Bronchial epithelial cell (primary cell): ENCODE results near the gene ACSM3. TPM values are rescaled to one million over a fixed set of nuclear protein-coding genes. Genes with fewer than 3 reads are reported as not detected.

Source experiments
- DNase-seq: peaks from one replicate; pipeline ENCODE4 v3.0.0-alpha.2; 2010; ENCODE audit warnings: low read depth
- FAIRE-seq: peaks from 2 replicates; lab custom pipeline; 2011; peaks lifted over from hg19 to GRCh38; lab: Jason Lieb, UNC
- H3K27me3 ChIP-seq: 2 replicates; pipeline ENCODE4 v1.5.1; 2011; ENCODE audit warnings: low read length; ENCODE audit not compliant: control insufficient read depth, insufficient read depth
- H3K36me3 ChIP-seq: 2 replicates; pipeline ENCODE4 v1.5.1; 2011; ENCODE audit warnings: low read length; ENCODE audit not compliant: control insufficient read depth, insufficient read depth
- H3K4me3 ChIP-seq: 2 replicates; pipeline ENCODE4 v1.5.1; 2011; ENCODE audit warnings: mild to moderate bottlenecking, low read depth, low read length, control low read depth
- CTCF ChIP-seq: IDR thresholded peaks from 2 replicates; pipeline ENCODE4 v1.5.1; 2011; ENCODE audit warnings: mild to moderate bottlenecking, moderate library complexity, low read length, control low read depth, inconsistent platforms; ENCODE audit not compliant: insufficient read depth, severe bottlenecking
- total RNA-seq: library from RNA; depleted of rRNA; stranded (reverse); fragments of >200 nt; gene quantifications from 2 replicates; pipeline ENCODE4 v1.2.1, GENCODE V29; 2014

Gene ACSM3
- total RNA-seq, 1 donor from 2014 or later, result 1.8 TPM

DNA sequence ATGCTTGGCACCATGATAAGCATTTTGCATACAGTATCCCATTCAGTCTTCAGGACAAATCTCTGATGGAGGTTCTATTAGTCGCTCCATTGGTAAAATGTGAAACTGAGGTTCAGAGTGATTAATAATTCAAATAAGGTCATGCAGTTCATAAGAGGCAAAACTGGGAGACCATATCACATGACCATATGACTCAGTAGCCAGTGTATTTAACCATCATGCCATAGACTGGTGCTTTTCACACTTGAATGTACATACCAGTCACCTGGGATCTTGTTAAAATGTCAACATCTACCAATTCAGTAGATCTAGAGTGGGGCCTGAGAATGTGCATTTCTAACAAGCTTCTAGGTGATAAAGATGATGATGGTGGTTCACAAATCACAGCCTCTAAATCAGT is 4.3 kb downstream of the ACSM3 start:
- FAIRE-seq, result no peak
- no peaks in the 10 kb centered on the region for H3K36me3 ChIP-seq
- no peak for TF ChIP-seq CTCF
- H3K27me3 ChIP-seq, result no peaks in the 10 kb centered on the region
- H3K4me3 ChIP-seq, result no peak overlapping the region
- peak; percentile 77 for DNase-seq

GRCh38 chr16:20768818-20769217 is 5.0 kb downstream of the ACSM3 start:
- FAIRE-seq, result no peak
- DNase-seq, result no peak
- Histone ChIP-seq H3K36me3 (no peaks in the 10 kb centered on the region), H3K4me3 (no peak overlapping the region), H3K27me3 (no peaks in the 10 kb centered on the region)
- TF ChIP-seq CTCF, result no peak

GRCh38 chr16:20773679-20774078 is 9.9 kb downstream of the ACSM3 start:
- Histone ChIP-seq H3K36me3 (no peaks in the 10 kb centered on the region), H3K4me3 (no peak overlapping the region), H3K27me3 (no peaks in the 10 kb centered on the region)
- TF ChIP-seq CTCF, result no peak
- no peak for DNase-seq
- no peak for FAIRE-seq

DNA sequence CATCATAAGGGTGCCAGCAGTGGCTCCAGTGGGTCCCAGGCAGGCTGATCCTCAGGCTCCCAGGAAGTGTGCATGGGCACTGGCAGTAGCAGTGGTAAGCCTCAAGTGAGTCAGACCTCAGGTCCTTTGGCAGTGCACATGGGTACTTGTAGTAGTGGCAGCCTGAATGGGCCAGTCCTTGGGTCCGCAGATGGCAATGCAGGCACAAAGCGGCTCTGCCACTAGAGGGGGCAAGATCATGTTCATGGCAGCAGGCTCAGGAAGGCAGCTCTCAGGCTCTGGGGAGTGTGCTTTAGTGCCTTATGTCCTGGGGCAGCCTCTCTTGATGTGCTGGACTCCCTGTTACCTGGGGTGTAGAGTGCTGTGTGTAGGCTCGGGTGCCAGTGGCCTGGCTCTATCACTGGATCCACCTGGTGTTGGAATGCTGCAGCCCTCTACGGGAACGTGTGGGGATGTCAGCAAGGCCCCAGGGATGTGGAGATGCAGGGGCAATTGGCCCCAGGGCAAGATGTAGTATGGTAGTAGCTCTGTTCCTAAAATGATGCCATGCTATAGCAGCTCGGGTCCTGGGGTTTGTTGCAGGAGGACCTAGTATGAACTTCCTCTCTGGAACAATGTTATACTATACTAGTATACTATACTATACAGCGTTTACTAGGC is 11.0 kb downstream of the ACSM3 start:
- H3K4me3 ChIP-seq, result no peak overlapping the region
- FAIRE-seq (peak; percentile 32), DNase-seq (peak; percentile 82)
- no peaks in the 10 kb centered on the region for H3K27me3 ChIP-seq
- no peaks in the 10 kb centered on the region for H3K36me3 ChIP-seq
- TF ChIP-seq CTCF, result peak; percentile 96

DNA sequence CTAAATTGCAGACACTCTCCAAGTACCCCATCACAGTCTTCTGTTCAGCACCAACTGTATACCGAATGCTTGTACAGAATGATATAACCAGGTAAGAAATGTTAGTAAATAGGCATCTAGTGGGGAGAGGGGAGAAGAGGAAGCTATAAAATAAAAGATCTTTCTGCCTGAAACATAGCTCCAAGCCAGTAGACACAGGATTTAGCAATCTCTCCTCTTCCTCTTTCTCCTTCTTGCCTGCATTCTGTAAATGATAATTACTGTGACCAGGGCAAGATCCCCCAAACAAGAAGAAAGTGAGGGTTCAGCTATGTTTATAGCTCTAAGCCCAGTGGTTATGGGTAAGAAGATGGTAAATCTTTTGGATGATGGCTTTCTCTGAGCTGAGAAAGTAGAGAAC is 17.9 kb downstream of the ACSM3 start:
- H3K27me3 ChIP-seq, result no peaks in the 10 kb centered on the region
- no peaks in the 10 kb centered on the region for H3K36me3 ChIP-seq
- FAIRE-seq (no peak), DNase-seq (no peak)
- H3K4me3 ChIP-seq, result no peak overlapping the region
- TF ChIP-seq CTCF, result no peak

DNA sequence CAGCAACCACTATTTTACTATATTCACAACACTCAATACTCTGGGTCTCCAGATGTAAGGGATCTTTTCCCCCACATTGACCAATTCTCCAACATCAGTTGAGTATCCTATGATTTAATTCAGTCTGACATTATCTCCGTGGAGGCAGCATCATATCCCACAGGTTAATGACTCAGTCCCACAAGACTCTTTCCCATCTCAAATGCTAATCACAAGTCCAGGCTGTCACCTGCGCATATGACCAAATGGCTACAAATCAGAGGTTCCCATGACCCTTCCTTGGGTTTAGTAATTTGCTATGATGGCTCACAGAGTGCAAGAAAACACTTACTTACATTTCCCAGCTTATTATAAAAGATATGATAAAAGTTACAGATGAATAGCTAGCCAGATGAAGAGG is 18.7 kb downstream of the ACSM3 start:
- H3K36me3 ChIP-seq, result no peaks in the 10 kb centered on the region
- FAIRE-seq, result no peak
- TF ChIP-seq CTCF, result no peak
- H3K27me3 ChIP-seq, result no peaks in the 10 kb centered on the region
- DNase-seq, result no peak
- H3K4me3 ChIP-seq, result no peak overlapping the region
